ENCODE data around the gene AVPI1. TPM values are rescaled to one million over a fixed set of nuclear protein-coding genes. Genes with fewer than 3 reads are reported as not detected.

Gene AVPI1
- total and polyA plus RNA-seq, 2 donors from 2014 or later = 10.7 to 15.5 TPM

DNA sequence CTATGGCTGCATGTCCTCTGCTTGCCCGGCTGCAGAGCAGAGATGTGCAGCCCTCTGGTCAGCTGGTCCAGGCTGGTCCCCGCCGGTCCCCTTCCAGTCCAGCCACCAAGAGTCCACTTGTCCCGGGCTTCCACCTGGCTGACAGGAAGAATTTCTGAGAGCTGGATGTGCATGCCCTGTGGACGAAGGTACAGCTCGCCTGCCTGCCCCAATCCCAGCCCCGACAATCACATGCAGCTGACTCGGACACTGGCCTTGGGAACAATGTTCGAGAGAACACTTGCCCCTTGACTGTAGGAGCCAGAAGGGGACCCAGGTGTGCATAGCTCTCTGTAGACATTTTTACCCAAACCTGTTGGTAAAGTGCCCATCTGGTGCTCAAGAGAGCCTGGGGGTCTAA lies 11.8 kb downstream of the AVPI1 start:
- intact Hi-C loops (cut with DNase I) = no loop called here
- no peaks in the 10 kb centered on the region for H3K27me3 ChIP-seq (ENCODE audit: control insufficient read depth, insufficient read depth, low read length)
- H3K9ac ChIP-seq (ENCODE audit: low read length in 3 of 3) = no peak overlapping the region
- no peaks in the 10 kb centered on the region for H3K4me1 ChIP-seq (ENCODE audit: control insufficient read depth in 2 of 3, insufficient read depth in 2 of 3, low read depth in 1 of 3, low read length in 3 of 3)
- FAIRE-seq = no peak
- H3K4me3 ChIP-seq (ENCODE audit: low read length in 3 of 3) = no peak overlapping the region
- DNase-seq = no peak
- no peaks in the 10 kb centered on the region for H3K9me3 ChIP-seq (ENCODE audit: control insufficient read depth in 2 of 3, insufficient read depth in 1 of 3, low read length in 3 of 3)
- peaks cover 2 to 26% (median 19%) of the 10 kb centered on the region in 3 donors for H3K36me3 ChIP-seq (ENCODE audit: control insufficient read depth in 2 of 3, insufficient read depth in 3 of 3, low read length in 3 of 3)
- no peak overlapping the region for H3K27ac ChIP-seq (ENCODE audit: low read depth in 2 of 2, low read length in 2 of 2)
- TF ChIP-seq, protein P1, sequence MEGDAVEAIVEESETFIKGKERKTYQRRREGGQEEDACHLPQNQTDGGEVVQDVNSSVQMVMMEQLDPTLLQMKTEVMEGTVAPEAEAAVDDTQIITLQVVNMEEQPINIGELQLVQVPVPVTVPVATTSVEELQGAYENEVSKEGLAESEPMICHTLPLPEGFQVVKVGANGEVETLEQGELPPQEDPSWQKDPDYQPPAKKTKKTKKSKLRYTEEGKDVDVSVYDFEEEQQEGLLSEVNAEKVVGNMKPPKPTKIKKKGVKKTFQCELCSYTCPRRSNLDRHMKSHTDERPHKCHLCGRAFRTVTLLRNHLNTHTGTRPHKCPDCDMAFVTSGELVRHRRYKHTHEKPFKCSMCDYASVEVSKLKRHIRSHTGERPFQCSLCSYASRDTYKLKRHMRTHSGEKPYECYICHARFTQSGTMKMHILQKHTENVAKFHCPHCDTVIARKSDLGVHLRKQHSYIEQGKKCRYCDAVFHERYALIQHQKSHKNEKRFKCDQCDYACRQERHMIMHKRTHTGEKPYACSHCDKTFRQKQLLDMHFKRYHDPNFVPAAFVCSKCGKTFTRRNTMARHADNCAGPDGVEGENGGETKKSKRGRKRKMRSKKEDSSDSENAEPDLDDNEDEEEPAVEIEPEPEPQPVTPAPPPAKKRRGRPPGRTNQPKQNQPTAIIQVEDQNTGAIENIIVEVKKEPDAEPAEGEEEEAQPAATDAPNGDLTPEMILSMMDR (IDR thresholded peaks at IDR 0.05; ENCODE audit: borderline replicate concordance, extremely low read depth, insufficient read depth) = no peak

DNA sequence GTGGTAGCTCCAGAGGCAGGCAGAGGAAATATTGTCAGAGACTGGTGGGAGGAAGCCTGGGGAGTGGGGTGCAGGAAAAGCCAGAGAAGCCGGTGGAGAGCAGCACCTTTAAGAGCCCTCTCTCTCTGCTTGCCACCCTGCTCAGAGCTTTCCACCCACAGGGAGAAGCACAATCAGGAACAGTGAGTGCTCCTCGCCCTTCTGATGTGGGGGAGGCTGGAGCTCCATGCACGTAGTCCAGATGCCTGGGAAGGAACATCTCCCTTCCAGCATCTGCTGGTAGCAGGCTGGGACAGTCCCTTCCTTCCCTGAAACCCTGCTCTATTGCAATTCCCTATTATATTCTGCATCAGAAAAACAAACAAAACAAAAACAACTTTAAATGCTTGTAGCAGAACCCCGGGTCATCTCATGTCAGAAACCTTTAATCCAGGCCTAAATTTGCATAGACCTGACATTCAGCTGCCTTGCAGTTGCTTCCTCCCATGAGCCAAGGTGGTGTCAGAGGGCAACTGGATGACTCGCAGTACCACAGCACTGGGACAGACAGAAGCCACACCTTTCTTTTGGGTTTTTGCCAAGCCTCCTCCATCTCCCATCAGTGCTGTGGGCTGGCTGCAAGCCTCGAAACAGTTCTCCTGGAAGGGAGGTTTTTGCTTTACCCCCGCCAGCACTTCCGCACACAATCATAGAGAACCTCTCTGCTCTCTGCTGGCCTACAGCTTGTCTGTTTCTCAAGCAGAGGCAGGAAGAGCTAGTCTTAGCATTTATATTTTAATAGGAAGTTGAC lies 13.1 kb downstream of the AVPI1 start:
- no peak for FAIRE-seq

DNA sequence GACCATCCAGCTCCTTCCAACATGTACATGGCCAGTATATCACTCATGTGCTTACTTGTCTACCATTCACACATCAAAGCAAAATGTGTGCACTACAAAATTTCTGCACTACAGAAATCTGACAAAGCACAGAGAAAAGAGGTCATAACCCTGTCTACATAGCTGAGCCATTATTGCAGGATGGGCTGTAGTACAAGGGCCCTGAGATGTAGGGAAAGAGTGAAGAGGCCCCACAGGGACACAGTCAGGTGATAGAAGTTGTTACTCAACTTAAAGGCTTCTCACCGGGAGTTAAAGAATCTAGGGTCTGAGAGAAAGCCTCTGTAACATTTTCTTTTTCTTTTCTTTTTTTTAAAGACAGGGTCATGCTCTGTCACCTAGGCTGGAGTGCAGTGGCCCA lies 17.5 kb downstream of the AVPI1 start:
- no peaks in the 10 kb centered on the region for H3K4me1 ChIP-seq (ENCODE audit: control insufficient read depth in 2 of 3, insufficient read depth in 2 of 3, low read depth in 1 of 3, low read length in 3 of 3)
- no peak overlapping the region for H3K4me3 ChIP-seq (ENCODE audit: low read length in 3 of 3)
- DNase-seq = no peak
- H3K36me3 ChIP-seq (ENCODE audit: control insufficient read depth in 2 of 3, insufficient read depth in 3 of 3, low read length in 3 of 3) = peaks cover 4 to 19% (median 18%) of the 10 kb centered on the region in 3 donors
- H3K27me3 ChIP-seq (ENCODE audit: control insufficient read depth, insufficient read depth, low read length) = no peaks in the 10 kb centered on the region
- H3K9me3 ChIP-seq (ENCODE audit: control insufficient read depth in 2 of 3, insufficient read depth in 1 of 3, low read length in 3 of 3) = no peaks in the 10 kb centered on the region
- no peak for FAIRE-seq
- intact Hi-C loops (cut with DNase I) = no loop called here
- H3K9ac ChIP-seq (ENCODE audit: low read length in 3 of 3) = no peak overlapping the region
- TF ChIP-seq, protein P1 (IDR thresholded peaks at IDR 0.05; ENCODE audit: borderline replicate concordance, extremely low read depth, insufficient read depth) = no peak
- no peak overlapping the region for H3K27ac ChIP-seq (ENCODE audit: low read depth in 2 of 2, low read length in 2 of 2)

More for the DNA sequence above, 13.1 kb downstream of the AVPI1 start:
- DNase-seq = no peak
- TF ChIP-seq, protein P1 (IDR thresholded peaks at IDR 0.05; ENCODE audit: borderline replicate concordance, extremely low read depth, insufficient read depth) = no peak
- Histone ChIP-seq H3K4me3 (ENCODE audit: low read length in 3 of 3) (no peak overlapping the region), H3K9me3 (ENCODE audit: control insufficient read depth in 2 of 3, insufficient read depth in 1 of 3, low read length in 3 of 3) (no peaks in the 10 kb centered on the region), H3K36me3 (ENCODE audit: control insufficient read depth in 2 of 3, insufficient read depth in 3 of 3, low read length in 3 of 3) (peaks cover 2 to 26% (median 23%) of the 10 kb centered on the region in 3 donors), H3K27ac (ENCODE audit: low read depth in 2 of 2, low read length in 2 of 2) (no peak overlapping the region), H3K27me3 (ENCODE audit: control insufficient read depth, insufficient read depth, low read length) (no peaks in the 10 kb centered on the region), H3K4me1 (ENCODE audit: control insufficient read depth in 2 of 3, insufficient read depth in 2 of 3, low read depth in 1 of 3, low read length in 3 of 3) (no peaks in the 10 kb centered on the region), H3K9ac (ENCODE audit: low read length in 3 of 3) (no peak overlapping the region)
- intact Hi-C loops (cut with DNase I) = no loop called here

All from kidney (tissue), 14 donors.